Loucy (cell line): ENCODE measurements around the gene CDH22.
A peak's percentile ranks its signal among the peaks of the same experiment; 100 is the strongest.

ENCODE experiments used
- H2AFZ ChIP-seq: fragments of 200-600 bp; sonication (generic); 2 replicates; pipeline ENCODE4 v1.6.0; 2016; ENCODE audit warnings: antibody characterized with exemption, mild to moderate bottlenecking, low read length, moderate library complexity
- H3F3A ChIP-seq: fragments of 200-600 bp; 2 replicates; pipeline ENCODE4 v1.6.0; 2016; ENCODE audit warnings: antibody characterized with exemption, low read depth, mild to moderate bottlenecking
- H3K27me3 ChIP-seq: fragments of 200-600 bp; sonication (generic); 2 replicates; pipeline ENCODE4 v1.6.1; 2014; ENCODE audit warnings: low read length, mild to moderate bottlenecking; ENCODE audit not compliant: insufficient read depth, poor library complexity, severe bottlenecking
- H3K36me3 ChIP-seq: fragments of 200-600 bp; sonication (generic); 2 replicates; pipeline ENCODE4 v1.6.1; 2016; ENCODE audit warnings: low read length; ENCODE audit not compliant: insufficient read depth
- H3K4me1 ChIP-seq: fragments of 200-600 bp; sonication (generic); 2 replicates; pipeline ENCODE4 v1.5.1; 2014; ENCODE audit warnings: low read length, mild to moderate bottlenecking; ENCODE audit not compliant: insufficient read depth, poor library complexity, severe bottlenecking
- H3K4me2 ChIP-seq: fragments of 200-600 bp; sonication (generic); 2 replicates; pipeline ENCODE4 v1.6.0; 2014; ENCODE audit warnings: antibody characterized with exemption, low read length, low read depth, mild to moderate bottlenecking; ENCODE audit not compliant: poor library complexity, severe bottlenecking
- H3K4me3 ChIP-seq: fragments of 200-600 bp; sonication (generic); 2 replicates; pipeline ENCODE4 v1.5.1; 2014; ENCODE audit warnings: low read length, mild to moderate bottlenecking, mixed read lengths; ENCODE audit not compliant: poor library complexity, severe bottlenecking
- H3K79me2 ChIP-seq: fragments of 200-600 bp; sonication (generic); 2 replicates; pipeline ENCODE4 v1.6.1; 2014; ENCODE audit warnings: low read length; ENCODE audit not compliant: insufficient read depth
- H3K9ac ChIP-seq: fragments of 200-600 bp; sonication (generic); 2 replicates; pipeline ENCODE4 v1.6.0; 2014; ENCODE audit warnings: mild to moderate bottlenecking, low read depth, low read length, moderate library complexity; ENCODE audit not compliant: poor library complexity, severe bottlenecking
- H3K9me2 ChIP-seq: fragments of 200-600 bp; sonication (generic); replicated peaks from 2 replicates; pipeline ENCODE4 v1.6.1; 2016; ENCODE audit warnings: low read depth, low read length, mixed read lengths
- H3K9me3 ChIP-seq: fragments of 200-600 bp; sonication (generic); 2 replicates; pipeline ENCODE4 v1.6.1; 2014; ENCODE audit warnings: mild to moderate bottlenecking, antibody characterized with exemption, low read length, low read depth; ENCODE audit not compliant: insufficient read depth
- H4K20me1 ChIP-seq: fragments of 200-600 bp; sonication (generic); 2 replicates; pipeline ENCODE4 v1.6.0; 2014; ENCODE audit warnings: antibody characterized with exemption, low read length, mild to moderate bottlenecking; ENCODE audit not compliant: insufficient read depth, poor library complexity, severe bottlenecking
- EZH2phosphoT487 ChIP-seq: fragments of 200-600 bp; IDR thresholded peaks from 2 replicates; pipeline ENCODE4 v1.6.1; 2018; ENCODE audit warnings: antibody characterized with exemption, mild to moderate bottlenecking, moderate library complexity, borderline replicate concordance
- TF ChIP-seq, protein P1 (sequence below): fragments of 200-600 bp; sonication (generic); conservative IDR thresholded peaks from 2 replicates; pipeline ENCODE4 v1.5.1; 2014; ENCODE audit warnings: mild to moderate bottlenecking, antibody characterized with exemption, low read length

Gene CDH22

DNA sequence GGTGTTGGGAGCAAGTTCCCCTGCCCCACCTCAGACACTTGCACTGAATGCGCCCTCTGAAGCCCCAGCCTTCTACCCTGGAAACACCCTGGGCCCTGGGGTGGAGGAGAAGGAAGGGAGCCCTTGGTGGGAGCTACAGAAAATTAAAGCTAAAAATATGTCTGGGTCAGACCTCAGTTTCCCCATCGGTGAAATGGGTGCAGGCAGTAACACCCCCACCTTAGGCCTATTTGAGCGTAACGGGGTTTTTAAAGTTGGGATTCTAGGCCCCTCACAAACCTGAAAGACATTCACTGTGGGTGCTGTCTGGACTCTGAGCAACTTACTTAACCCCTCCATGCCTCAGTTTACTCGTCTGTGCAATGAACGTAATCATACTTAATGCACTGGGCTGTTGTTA, 19.3 kb upstream of the CDH22 start:
- Histone ChIP-seq H3K27me3 (no peaks in the 10 kb centered on the region), H3K9me3 (no peaks in the 10 kb centered on the region)

DNA sequence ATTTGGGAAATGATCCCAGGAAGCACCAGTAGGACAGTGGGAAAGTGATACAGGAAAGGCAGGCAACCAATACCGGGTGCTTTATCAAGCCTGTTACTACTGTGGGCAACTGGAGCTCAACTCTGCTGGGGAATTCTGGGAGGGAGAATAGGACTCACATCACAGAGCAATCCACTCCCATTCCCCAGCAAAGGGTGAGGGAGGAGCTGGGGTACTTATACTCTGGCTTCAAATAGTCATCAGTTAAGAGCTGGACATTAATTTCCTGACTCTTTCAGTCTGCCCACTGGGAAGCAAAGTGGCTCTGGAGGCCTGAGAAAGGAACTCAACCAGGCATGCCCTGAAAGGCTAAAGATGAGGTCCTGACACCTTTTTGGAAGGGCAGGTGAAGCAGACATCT, 17.5 kb upstream of the CDH22 start:
- Histone ChIP-seq H3K9me3 (no peaks in the 10 kb centered on the region), H3K27me3 (no peaks in the 10 kb centered on the region), H3K9me2 (no peaks in the 10 kb centered on the region), H3K4me3 (no peak overlapping the region), H3F3A (no peaks in the 10 kb centered on the region), H3K36me3 (no peaks in the 10 kb centered on the region), H3K79me2 (no peaks in the 10 kb centered on the region), H3K4me2 (no peak overlapping the region), H4K20me1 (no peaks in the 10 kb centered on the region), H2AFZ (no peak overlapping the region), H3K4me1 (no peaks in the 10 kb centered on the region), H3K9ac (no peak overlapping the region)
- TF ChIP-seq, protein P1, sequence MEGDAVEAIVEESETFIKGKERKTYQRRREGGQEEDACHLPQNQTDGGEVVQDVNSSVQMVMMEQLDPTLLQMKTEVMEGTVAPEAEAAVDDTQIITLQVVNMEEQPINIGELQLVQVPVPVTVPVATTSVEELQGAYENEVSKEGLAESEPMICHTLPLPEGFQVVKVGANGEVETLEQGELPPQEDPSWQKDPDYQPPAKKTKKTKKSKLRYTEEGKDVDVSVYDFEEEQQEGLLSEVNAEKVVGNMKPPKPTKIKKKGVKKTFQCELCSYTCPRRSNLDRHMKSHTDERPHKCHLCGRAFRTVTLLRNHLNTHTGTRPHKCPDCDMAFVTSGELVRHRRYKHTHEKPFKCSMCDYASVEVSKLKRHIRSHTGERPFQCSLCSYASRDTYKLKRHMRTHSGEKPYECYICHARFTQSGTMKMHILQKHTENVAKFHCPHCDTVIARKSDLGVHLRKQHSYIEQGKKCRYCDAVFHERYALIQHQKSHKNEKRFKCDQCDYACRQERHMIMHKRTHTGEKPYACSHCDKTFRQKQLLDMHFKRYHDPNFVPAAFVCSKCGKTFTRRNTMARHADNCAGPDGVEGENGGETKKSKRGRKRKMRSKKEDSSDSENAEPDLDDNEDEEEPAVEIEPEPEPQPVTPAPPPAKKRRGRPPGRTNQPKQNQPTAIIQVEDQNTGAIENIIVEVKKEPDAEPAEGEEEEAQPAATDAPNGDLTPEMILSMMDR: no peak
- TF ChIP-seq EZH2phosphoT487: no peak

More for the DNA sequence above, 19.3 kb upstream of the CDH22 start:
- TF ChIP-seq EZH2phosphoT487: no peak
- TF ChIP-seq, protein P1: no peak
- H3K4me1 ChIP-seq: no peaks in the 10 kb centered on the region
- H3K36me3 ChIP-seq: no peaks in the 10 kb centered on the region
- H3K79me2 ChIP-seq: no peaks in the 10 kb centered on the region
- no peaks in the 10 kb centered on the region for H4K20me1 ChIP-seq
- no peak overlapping the region for H3K4me3 ChIP-seq
- no peak overlapping the region for H2AFZ ChIP-seq
- H3F3A ChIP-seq: no peaks in the 10 kb centered on the region
- H3K9ac ChIP-seq: no peak overlapping the region
- no peaks in the 10 kb centered on the region for H3K9me2 ChIP-seq
- no peak overlapping the region for H3K4me2 ChIP-seq

DNA sequence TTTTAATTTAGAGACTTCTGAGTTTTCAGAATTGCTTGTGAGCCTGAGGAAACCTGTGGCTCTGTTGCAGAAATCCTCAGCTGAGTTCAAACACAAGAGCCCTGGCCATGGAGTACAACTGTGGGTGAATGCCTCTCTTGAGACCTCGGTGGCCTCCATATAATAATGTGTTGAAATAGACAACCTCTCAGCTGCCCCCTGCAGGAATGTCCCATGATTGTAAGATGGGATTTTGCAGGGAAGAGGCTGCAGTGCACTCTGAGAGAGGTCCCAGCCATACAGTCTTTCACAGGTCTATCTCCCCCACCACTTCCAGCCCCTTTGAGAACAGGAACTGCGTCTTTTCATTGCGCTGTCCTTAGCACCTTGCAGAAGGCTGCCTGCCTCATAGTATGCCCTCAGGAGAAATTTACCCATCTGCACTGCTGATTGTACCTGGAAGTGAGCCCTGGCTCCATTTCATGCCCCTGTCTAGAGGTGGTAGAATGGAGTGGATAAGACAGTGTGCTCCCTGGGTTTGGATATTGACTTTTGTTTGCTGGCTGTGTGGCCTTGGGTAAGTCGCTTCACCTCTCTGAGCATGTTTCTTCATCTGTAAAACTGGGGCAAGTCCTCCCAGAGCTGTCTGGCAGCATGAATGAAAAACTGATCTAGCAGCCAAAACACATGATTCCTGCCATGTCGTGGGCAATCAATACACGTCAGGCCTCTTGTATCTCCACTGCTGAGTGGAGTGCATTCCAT, 16.8 kb upstream of the CDH22 start:
- no peak overlapping the region for H3K9ac ChIP-seq
- no peaks in the 10 kb centered on the region for H3K9me2 ChIP-seq
- no peaks in the 10 kb centered on the region for H3K27me3 ChIP-seq
- H3F3A ChIP-seq: no peaks in the 10 kb centered on the region
- no peak overlapping the region for H3K4me2 ChIP-seq
- no peaks in the 10 kb centered on the region for H3K79me2 ChIP-seq
- TF ChIP-seq, protein P1: peak; percentile 61
- TF ChIP-seq EZH2phosphoT487: no peak
- no peaks in the 10 kb centered on the region for H3K4me1 ChIP-seq
- H3K36me3 ChIP-seq: no peaks in the 10 kb centered on the region
- no peak overlapping the region for H3K4me3 ChIP-seq
- no peaks in the 10 kb centered on the region for H4K20me1 ChIP-seq
- no peaks in the 10 kb centered on the region for H3K9me3 ChIP-seq
- H2AFZ ChIP-seq: no peak overlapping the region
